HFFc6 (cell line): Measurements from ENCODE around the gene RAB38. TPM values are rescaled to one million over a fixed set of nuclear protein-coding genes. Genes with fewer than 3 reads are reported as not detected.

Experiments used
- DNase-seq: peaks from one replicate; pipeline ENCODE4 v3.0.0-alpha.2; 2018
- H3K27ac Mint-ChIP-seq: 2 replicates; pipeline ENCODE4 v1.8.0; 2020; ENCODE audit warnings: mild to moderate bottlenecking, mixed read lengths
- H3K27me3 Mint-ChIP-seq: 2 replicates; pipeline ENCODE4 v1.8.0; 2021; ENCODE audit warnings: mild to moderate bottlenecking, moderate library complexity, mixed read lengths; ENCODE audit not compliant: insufficient read depth
- H3K36me3 Mint-ChIP-seq: 2 replicates; pipeline ENCODE4 v1.8.0; 2021; ENCODE audit warnings: low read depth, mixed read lengths
- H3K4me1 Mint-ChIP-seq: 2 replicates; pipeline ENCODE4 v1.8.0; 2020; ENCODE audit warnings: low read depth, mixed read lengths
- H3K4me3 Mint-ChIP-seq: 2 replicates; pipeline ENCODE4 v1.8.0; 2020; ENCODE audit warnings: mild to moderate bottlenecking, moderate library complexity, mixed read lengths
- H3K9me3 Mint-ChIP-seq: 2 replicates; pipeline ENCODE4 v1.8.0; 2020; ENCODE audit warnings: mild to moderate bottlenecking, mixed read lengths
- CTCF ChIP-seq: fragments of 200-600 bp; sonication (generic); IDR thresholded peaks from 2 replicates; pipeline ENCODE4 v1.5.0; 2021; ENCODE audit warnings: antibody characterized with exemption, mild to moderate bottlenecking
- total RNA-seq, 6 experiments: library from RNA; stranded (reverse); fragmentation: NEBNext Ultra II Directional; extraction: Animal tissue kit (Norgen Biotek cat#: 25700); gene quantifications; 2 replicates in 1 of 6; 3 replicates in 5 of 6; pipeline ENCODE4 v1.2.3, GENCODE V29; 2021

Gene RAB38
- total RNA-seq, 6 experiments from 2014 or later, result 0.55 to 2.4 (median 1.8) TPM

DNA sequence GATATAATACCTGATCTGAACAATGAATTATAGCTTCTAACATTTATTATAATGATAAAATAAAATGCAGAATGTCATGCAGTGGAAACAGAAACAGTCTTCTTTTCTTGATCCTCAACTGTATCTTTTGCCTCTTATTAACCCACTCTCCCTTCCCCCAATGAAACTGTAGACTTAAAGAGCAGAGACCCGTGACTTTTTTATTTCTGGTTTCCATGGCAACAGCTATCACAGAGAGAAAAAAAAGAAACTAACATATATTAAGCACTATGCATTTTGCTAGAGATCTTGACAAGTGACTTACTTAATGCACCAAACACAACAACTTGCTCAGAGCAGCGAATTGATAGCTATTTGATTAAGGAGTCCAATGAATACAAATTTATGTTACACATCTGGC, 69.3 kb downstream of the RAB38 start:
- Mint-ChIP-seq H3K4me1 (no peaks in the 10 kb centered on the region), H3K9me3 (no peaks in the 10 kb centered on the region), H3K27me3 (no peaks in the 10 kb centered on the region; the same call in 1 of the 2 replicates), H3K36me3 (no peaks in the 10 kb centered on the region), H3K4me3 (no peak overlapping the region), H3K27ac (no peak overlapping the region)
- TF ChIP-seq CTCF, result no peak
- no peak for DNase-seq

- DNase-seq, result no peak
- H3K4me1 Mint-ChIP-seq, result no peaks in the 10 kb centered on the region
- H3K4me3 Mint-ChIP-seq, result no peak overlapping the region
- H3K9me3 Mint-ChIP-seq, result no peaks in the 10 kb centered on the region
- no peak overlapping the region for H3K27ac Mint-ChIP-seq
- no peaks in the 10 kb centered on the region; the same call in 1 of the 2 replicates for H3K27me3 Mint-ChIP-seq
- TF ChIP-seq CTCF, result no peak
- no peaks in the 10 kb centered on the region for H3K36me3 Mint-ChIP-seq
Measured at GRCh38 chr11:88105526-88105925, 69.7 kb downstream of the RAB38 start.

- Mint-ChIP-seq H3K4me3 (no peak overlapping the region), H3K27ac (no peak overlapping the region), H3K27me3 (no peaks in the 10 kb centered on the region; the same call in 1 of the 2 replicates), H3K4me1 (0 out of 2 replicates have a peak, but pooled peaks cover 5% of the 10 kb centered on the region), H3K9me3 (no peaks in the 10 kb centered on the region), H3K36me3 (no peaks in the 10 kb centered on the region)
- DNase-seq, result no peak
- TF ChIP-seq CTCF, result no peak
Measured at GRCh38 chr11:88104408-88104807, 70.8 kb downstream of the RAB38 start.

DNA sequence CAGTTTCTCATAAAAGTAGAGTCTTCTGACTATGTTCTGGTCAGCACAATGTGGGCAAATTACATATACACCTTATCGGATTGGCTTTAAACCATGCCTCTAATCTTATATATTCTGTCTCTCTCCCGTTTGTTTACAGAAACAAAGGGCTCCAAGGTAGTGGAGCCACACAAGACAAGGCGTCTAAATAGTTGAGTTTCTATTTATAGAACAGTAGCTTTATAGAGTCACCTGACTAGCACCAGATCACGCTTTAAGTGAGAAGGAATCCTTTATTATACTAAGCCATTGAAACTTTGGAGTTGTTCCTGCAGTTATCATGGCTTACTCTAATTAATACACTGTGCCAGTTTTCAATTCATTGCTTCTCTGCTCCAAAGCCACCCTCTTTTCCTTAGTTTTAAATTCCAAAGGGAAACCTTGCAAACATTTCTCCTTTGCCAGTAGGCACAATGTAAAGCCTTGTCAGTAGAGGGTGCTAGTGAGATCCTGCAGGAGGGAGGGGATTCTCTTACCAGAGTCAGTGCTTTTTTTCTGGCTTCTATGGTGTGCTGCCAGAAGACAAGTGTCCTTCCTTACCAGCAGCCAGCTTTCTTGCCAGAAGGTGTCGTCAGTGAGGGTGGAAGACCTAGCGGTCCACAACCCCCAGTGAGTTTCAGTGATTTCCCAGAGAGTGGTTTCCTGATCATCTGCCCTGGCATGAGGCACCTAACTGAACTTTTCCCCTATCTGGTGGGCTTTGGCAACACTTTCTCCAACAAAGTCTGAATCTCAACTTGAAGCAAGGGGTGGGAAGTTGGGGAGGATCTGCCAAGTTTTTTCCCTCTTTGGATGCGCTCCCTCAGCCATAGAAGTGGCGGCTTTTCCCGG, 71.7 kb downstream of the RAB38 start:
- Mint-ChIP-seq H3K27me3 (no peaks in the 10 kb centered on the region; the same call in 1 of the 2 replicates), H3K36me3 (no peaks in the 10 kb centered on the region), H3K4me3 (no peak overlapping the region), H3K4me1 (0 out of 2 replicates have a peak, but pooled peaks cover 5% of the 10 kb centered on the region), H3K27ac (no peak overlapping the region), H3K9me3 (no peaks in the 10 kb centered on the region)
- peak; percentile 79 for TF ChIP-seq CTCF
- DNase-seq, result peak; percentile 40

GRCh38 chr11:88102598-88102934, 72.7 kb downstream of the RAB38 start:
- no peaks in the 10 kb centered on the region for H3K36me3 Mint-ChIP-seq
- no peaks in the 10 kb centered on the region; the same call in 1 of the 2 replicates for H3K27me3 Mint-ChIP-seq
- no peak for DNase-seq
- H3K4me1 Mint-ChIP-seq, result 0 out of 2 replicates have a peak, but pooled peaks cover 5% of the 10 kb centered on the region
- no peaks in the 10 kb centered on the region for H3K9me3 Mint-ChIP-seq
- H3K27ac Mint-ChIP-seq, result no peak overlapping the region
- H3K4me3 Mint-ChIP-seq, result no peak overlapping the region
- TF ChIP-seq CTCF, result no peak
